Upper lobe of left lung (tissue), 4 donors: ENCODE measurements around the gene OTUD1.

ENCODE experiments used
- CTCF ChIP-seq, 6 experiments: fragments of 450-650 bp in 4 of 6; fragments of 200-600 bp in 2 of 6; sonication (generic) in 2 of 6; IDR thresholded peaks; one replicate each; pipeline ENCODE4 v1.5.1; 2016 to 2019; ENCODE audit warnings: antibody characterized with exemption in 6 of 6
- POLR2A ChIP-seq, 4 donors: fragments of 450-650 bp; IDR thresholded peaks; one replicate each; pipeline ENCODE4 v1.5.1; 2016 to 2017; ENCODE audit warnings: antibody characterized with exemption in 4 of 4, mild to moderate bottlenecking in 2 of 4
- POLR2AphosphoS5 ChIP-seq, 2 donors: sonication (generic); formaldehyde crosslinking; IDR thresholded peaks; one replicate each; pipeline ENCODE4 v1.5.1; 2017; ENCODE audit warnings: antibody characterized with exemption in 2 of 2

DNA sequence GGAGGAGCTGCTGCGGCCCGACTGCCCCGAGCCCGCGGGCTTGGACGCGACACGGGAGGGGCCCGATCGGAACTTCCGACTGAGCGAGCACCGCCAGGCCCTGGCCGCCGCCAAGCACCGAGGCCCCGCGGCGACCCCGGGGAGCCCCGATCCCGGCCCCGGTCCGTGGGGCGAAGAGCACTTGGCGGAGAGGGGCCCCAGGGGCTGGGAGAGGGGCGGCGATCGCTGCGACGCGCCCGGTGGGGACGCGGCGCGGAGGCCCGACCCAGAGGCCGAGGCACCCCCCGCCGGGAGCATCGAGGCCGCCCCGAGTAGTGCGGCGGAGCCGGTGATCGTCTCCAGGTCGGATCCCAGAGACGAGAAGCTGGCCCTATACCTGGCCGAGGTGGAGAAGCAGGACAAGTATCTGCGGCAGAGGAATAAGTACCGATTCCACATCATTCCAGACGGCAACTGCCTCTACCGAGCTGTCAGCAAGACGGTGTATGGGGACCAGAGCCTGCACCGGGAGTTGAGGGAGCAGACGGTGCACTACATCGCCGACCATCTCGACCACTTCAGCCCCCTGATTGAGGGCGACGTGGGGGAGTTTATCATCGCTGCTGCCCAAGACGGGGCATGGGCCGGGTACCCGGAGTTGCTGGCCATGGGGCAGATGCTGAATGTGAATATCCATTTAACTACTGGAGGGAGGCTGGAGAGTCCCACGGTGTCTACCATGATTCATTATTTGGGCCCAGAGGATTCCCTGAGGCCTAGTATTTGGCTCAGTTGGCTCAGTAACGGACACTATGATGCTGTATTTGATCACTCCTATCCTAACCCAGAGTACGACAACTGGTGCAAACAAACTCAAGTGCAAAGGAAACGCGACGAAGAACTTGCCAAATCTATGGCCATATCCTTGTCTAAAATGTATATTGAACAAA, 1.4 kb downstream of the OTUD1 start:
- TF ChIP-seq CTCF (IDR thresholded peaks at IDR 0.05) (no peak), POLR2A (IDR thresholded peaks at IDR 0.05) (no peak), POLR2AphosphoS5 (IDR thresholded peaks at IDR 0.05) (no peak)
